ENCODE measurements around the gene SLC6A13.

GRCh38 chr12:293199-293598 is 30.6 kb upstream of the SLC6A13 start:
- TF ChIP-seq CTCF (optimal IDR thresholded peaks at IDR 0.05 in 1 of 3, IDR thresholded peaks at IDR 0.05 in 1 of 3, conservative IDR thresholded peaks at IDR 0.05 in 1 of 3; ENCODE audit: extremely low read depth in 1 of 3, insufficient read depth in 2 of 3, low read length in 3 of 3) (no peak), EZH2 (IDR thresholded peaks at IDR 0.05; ENCODE audit: low read length) (no peak)

All from keratinocyte (primary cell).